HG03521 (cell line): Measurements from ENCODE around the gene FOXK1.

ENCODE experiments used
- ATAC-seq: cut with Tn5 transposase; IDR thresholded peaks from one replicate; pipeline ENCODE4 v1.9.1; 2021; ENCODE audit warnings: mild to moderate bottlenecking, moderate library complexity; ENCODE audit not compliant: unreplicated experiment

The FOXK1 gene

DNA sequence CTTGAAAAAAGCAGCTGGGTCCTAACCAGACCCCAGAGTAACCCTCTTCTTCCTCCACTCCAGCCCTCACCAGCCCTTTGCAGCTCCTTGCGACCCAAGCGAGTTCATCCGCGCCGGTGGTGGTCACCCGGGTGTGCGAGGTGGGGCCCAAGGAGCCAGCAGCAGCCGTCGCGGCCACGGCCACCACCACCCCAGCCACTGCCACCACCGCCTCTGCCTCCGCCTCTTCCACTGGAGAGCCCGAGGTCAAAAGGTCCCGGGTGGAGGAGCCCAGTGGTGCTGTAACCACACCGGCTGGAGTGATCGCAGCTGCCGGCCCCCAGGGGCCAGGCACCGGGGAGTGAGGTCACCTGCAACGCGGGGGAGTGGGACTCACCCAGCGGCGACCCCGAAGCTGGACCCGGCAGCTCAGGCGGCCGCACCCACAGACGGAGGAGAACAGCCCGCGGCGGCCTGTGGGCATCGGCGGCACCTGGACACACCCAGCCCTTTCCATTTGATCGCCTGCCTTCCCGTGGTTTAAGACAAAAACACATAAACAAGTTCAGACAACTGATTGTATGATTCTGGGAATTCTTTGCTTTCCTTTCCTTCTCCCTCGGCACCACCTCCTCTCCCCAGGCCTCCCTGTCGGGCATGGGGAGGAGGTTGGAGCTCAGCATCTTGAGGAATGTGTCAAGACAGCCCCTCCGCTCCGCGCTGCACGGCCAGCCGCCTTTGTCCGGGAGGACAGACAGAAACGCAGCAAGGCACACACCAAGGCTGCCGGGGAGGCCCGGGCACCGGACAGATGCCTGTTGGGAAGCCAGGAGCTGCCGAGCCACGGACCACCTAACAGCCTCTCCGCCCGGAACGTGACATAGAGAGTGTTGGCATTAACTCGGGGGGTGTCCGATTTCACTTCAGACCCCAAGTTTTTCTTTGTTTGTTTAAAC, 80.3 kb downstream of the FOXK1 start:
- no peak for ATAC-seq

DNA sequence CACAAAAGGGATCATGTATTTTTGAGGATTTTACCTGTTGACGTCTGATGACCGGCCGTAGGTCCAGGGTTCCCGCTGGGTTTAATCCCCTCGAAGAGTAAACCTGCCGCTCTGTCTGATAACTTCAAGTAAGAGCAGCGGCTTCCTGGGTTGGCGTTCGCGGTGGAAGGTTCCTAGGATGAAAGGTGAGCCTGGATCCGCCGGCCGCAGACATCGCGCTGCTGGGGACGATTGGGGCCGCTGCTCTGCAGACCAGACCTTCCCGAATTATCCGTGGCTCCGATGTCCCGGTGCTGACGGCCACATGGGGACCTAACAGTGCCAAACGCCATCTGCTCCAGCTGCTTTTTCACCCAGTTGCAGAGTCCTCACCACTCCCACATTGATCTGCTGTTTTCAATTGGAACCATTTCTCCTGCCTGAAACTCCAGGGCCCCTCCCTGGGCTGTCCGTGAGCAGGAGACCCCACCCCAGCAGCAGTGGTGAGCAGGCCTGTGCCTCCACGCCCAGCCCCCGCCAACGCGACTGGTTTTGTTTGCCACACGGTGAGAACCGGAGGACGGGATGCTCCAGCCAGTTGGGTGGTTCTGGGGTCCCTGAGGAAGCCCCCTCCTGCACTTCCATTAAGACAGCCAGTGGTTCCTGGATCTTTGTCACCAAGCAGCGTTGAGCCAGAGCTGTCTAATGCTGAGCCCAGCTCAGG, 81.1 kb downstream of the FOXK1 start:
- ATAC-seq: no peak

DNA sequence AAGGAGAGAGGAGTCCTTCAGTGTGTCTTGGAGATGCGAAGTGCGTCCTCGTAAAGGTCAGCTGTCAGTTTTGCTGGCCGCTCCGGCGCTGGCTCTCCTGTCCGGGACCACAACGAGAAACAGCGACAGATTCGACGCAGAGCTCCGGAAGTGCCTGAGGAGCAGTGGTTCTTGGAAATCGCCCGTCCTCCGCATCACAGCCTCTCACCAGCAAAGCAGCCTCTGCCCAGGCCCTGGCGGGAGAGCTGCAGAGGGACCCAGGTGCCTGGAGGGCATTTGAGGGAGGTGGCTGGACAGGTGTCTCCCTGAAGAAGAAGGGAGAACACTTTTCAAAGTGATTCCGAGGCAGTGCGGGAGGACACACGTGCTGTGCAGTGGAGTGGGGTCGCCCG, 81.7 kb downstream of the FOXK1 start:
- ATAC-seq: no peak

DNA sequence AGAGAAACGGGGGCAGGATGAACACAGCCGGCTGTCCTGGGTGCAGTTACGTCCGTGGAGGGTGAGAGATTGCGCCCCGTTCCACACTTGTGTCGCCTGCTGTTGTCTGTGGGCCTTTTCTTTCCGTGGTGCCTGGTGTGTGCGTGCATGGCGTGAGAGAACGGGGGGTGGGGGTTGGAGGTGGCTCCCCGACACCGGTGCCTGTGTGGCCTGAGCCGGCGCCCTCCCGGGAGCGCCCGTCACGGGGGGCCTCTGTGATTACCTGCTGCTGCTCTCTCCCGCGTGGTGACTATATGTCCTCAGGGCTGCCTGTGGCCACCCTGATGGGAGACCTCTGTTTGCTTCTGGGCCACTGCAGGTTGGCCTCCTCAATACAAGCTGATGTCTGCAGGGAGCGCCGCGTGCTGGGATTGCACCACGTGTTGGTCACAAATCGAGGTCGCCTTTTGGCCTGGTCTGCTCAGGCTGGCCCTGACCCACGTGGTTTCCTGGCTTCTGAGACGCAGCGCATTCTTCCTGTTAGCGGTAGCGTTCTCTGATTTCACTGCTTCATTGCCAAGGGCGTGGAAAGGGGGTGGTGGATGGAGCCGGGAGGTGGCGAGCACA, 82.4 kb downstream of the FOXK1 start:
- no peak for ATAC-seq

DNA sequence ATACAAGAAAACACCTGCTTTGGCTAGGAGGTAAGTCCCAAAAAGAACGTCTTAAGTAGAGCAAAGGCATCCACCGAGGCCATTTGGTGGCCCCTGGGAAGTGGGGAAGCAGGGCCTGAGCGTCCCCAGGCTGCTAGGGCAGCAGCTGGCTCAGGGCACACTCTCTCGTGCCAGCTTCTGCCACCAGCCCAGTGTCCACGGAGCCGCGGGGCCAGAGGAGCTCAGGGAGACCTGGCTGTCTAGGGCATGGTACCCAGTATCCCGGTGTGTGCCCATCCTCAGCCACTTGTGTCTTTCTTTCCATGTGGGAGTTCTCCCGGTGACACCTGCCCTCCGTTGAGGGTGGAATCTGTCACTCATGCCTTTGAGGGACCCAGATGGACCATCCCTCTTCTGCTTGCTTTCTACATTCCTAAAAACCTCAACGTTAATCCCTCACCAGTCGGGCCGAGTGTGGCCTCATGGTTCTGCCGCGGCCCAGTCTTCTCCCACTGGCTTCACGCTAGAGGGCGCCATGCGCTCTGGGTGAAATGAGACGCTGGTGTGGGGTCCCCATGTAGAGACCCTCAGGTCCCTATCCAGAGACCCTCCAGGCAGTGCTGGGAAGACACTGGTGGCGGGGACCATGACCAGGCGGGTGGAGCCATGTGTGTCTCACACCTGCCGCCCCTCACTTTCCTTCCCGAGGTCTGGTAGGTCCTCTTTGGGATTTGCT, 83.8 kb downstream of the FOXK1 start:
- ATAC-seq: no peak

DNA sequence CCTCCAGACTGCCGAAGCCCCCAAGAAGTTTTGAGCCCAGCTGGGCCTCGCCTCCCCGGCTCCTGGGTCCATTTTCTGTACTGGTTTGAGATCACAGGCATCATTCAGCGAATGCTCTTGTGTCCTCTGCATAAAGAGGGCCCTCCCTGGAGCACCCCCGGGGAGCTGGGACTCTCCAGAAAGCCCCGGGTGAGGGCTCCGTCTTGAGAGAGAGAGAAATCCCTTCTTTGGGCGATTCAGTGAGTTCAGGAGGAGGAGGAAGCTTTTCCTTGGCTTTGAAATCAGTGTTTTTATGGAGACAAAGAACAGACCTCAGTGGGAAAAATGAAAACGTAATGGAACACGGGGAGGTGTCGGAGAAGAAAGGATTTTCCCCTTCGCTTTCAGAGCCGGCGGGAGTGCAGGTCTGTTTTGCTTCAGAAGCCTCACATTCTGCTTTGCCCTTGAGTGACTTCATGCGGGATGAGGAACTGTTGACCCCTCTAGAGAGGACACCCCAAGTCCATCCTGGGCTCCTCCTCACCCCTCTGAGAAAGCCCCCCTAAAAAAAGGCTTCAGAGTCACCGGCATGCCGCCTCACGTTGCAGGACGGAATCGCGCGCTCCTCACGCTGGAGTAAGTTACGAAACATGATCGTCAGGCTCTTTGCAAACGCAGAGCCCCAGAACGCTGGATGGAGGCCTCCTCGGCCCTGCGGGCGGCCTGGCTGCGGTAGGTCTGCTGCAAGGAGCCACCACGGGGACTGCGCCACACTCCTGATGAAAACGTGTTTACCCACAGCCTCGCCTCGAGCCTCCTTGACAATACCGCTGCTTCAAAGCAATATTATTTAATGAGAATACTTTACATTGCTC, 84.8 kb downstream of the FOXK1 start:
- ATAC-seq: no peak

DNA sequence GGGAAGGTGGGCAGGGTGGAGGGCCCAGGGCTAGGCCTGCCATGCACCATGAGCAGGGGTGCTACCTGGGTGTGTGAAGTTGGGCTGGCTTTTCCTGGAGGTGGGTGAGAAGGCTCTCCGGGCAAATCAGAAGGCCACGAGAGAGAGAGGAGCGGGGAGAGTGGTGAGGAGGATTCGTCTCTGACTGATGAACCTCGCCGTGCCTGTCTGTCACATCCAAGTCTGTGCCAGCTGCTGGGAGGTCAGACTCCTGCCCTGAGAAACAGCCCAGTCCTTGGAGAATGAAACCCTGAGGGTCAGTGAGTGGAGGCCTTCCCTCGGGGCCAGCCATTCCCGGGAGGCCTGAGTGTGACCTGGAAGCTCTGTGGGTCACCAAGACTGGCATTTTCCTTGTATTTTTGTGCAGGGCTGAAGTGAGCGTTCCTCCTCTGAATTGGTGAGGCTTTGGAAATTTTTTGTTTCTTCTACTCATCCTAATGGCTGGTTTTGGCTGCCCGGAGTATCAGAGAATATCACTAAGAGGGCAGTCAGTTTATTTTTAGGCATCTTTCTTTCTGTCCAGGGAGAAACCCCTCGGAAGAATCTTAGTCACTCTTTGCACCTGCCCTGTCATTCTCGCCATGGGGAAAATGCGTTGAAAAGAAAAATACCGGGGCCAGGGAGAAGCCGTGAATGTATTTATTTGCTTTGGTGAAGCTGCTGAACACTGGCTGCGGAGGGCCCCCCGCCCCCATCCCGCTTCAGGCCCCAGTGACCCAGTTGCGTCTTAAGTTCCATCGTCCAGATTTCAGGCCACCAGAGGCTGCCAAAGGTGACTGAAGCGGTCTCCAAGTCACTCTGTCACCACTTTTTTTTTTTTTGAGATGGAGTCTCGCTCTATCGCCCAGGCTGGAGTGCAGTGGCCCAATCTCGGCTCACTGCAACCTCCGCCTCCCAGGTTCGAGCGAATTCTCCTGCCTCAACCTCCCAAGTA, 86.8 kb downstream of the FOXK1 start:
- ATAC-seq: no peak

DNA sequence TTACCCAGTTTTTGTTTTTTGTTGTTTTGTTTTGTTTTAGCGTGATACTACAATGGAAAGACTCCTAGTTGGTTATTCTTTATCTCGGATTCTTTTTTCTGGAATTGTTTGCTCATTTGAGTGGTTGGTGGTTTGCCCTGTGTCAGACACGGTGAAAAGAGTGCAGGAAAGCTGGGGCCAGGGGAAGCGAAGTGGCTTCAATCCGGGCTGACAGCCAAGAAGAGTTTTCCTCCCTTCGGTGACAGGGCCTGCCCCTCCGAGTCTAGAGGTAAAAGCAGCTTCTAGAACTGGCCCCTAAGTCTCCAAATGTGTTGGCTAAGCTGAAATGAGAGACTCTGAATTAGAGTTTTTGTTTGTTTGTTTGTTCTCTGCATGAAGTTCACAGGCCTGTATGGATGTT, 87.7 kb downstream of the FOXK1 start:
- no peak for ATAC-seq

DNA sequence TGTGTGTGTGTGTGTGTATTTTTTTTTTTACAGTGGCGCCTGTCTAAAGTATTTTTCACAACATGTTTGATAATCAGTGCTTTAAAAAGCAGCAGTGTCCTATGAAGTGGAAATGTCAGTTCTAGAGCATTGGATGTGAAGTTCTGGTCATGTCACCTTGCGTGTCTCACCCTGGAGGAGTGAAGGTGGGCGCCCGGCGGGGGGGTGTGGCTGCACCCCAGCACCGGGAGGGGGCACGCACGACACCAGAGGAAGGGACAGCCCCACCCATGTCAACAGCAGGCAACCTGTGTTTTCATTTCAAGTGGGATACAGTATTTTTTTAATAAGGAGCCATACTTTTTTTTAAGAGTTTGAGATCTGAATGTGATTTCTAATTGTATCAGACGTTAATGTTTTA, 88.8 kb downstream of the FOXK1 start:
- ATAC-seq: no peak

DNA sequence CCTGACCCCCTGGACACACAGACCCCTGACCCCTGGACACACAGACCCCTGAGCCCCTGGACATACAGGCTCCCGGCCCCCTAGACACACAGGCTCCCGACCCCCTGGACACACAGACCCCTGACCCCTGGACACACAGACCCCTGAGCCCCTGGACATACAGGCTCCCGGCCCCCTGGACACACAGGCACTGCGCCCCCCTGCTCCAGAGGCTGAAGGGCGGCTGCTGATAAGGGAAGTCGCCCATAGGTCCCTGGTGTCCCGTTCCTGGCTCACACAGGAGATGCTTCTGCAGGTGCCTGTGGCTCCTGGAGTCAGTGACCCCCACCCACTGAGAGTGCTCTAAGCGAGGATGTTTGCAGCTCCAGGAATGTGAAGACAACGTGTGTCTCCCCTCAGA, 89.6 kb downstream of the FOXK1 start:
- no peak for ATAC-seq

DNA sequence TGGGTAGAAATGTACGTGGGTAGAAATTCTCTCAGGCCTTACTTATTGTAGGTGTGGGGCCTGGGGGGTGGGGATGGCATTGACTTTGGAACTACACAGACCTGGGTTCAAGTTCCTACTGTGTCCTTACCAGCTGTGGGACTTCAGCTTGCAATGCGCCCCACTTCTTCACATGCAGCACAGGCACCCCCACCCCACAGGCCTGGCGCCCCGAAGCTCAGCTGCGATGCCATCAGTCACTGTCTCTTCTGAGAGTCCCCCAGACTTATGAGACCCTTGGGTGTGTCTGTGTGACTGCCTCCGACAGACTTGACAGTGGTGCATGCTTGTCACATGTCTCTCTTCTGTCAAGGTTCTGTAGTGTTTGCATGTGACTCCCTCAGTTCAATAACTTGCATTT, 90.2 kb downstream of the FOXK1 start:
- no peak for ATAC-seq

DNA sequence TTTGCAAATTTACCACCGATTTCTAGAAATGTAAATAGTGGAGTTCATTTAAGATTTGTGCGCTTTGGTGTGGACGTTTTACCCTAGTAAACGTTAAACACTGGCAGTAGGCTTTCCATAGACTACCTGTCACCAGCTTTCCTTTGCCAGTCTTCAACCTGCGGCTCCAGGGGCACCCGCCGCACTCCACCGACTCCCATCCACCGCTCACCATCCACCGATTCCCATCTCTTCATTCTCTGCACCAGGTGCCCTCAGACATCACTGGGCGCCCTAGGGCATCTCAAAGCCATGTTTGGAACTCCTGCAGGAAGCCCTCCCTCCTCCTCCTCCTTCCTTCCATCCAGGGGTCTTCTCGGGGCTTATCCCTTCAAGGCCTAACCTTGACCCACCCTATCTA, 91.9 kb downstream of the FOXK1 start:
- ATAC-seq: no peak

DNA sequence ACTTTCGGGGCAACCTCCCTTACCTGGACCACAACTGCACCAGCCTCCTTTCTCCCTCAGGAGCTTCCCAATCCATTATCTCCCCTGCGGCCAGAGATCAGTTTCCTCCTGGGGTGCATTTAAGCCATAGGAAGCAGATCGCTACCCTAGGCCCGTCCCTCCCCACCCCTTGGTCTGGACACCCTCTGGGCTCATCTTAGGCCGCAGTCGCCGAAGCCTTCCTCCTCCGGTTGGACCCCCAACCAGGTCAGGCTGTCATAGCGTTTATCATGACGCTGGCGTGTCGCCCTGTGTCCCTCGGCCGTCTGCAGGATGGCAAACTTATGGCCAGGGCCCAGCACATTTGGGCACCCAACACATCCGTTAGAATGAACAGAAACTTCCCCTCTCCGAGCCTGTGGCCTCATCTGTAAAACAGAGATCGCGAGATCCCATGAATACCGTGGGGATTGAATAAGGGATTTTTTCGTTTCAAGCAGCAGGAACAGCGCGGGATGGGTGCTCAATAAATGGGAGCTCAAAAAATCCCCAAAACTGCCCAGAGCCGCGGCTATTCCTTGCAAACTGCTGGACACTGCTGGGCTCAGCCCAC, 92.7 kb downstream of the FOXK1 start:
- peak; percentile 17 for ATAC-seq

DNA sequence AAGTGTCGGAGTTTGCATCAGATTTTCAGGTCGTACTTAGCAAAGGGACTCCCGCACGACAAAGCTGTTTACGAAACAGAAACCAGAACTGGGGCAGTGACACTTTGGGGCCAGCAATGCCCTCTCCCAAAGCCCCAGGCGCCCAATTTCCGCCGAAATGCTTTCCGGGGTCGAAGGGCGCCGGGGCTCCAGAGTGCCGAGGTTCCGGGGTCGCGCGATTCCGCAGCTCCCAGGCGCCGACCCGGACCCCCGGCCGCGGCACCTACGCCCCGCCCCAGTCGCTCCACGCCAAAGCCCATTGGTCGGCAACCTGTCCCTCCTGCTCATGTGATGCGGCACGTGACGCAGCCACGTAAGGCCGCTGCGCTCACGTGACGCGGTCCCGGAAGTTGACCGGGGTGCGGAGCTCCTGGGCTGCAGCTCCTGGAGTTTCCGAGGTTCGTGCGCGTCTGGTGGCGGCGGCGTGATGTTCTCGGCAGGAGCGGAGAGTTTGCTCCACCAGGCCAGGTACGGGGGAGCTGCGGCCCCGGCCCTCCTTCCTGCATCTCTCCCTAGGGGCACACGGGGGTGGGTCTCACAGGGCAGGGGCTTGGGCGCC, 93.3 kb downstream of the FOXK1 start, which contains the start of gene AP5Z1:
Gene AP5Z1, plus strand, starts transcription at position 374 of the 598 bp plus-strand sequence. Its CDS starts 93 bp downstream, at position 467.
- ATAC-seq: peak; percentile 88

DNA sequence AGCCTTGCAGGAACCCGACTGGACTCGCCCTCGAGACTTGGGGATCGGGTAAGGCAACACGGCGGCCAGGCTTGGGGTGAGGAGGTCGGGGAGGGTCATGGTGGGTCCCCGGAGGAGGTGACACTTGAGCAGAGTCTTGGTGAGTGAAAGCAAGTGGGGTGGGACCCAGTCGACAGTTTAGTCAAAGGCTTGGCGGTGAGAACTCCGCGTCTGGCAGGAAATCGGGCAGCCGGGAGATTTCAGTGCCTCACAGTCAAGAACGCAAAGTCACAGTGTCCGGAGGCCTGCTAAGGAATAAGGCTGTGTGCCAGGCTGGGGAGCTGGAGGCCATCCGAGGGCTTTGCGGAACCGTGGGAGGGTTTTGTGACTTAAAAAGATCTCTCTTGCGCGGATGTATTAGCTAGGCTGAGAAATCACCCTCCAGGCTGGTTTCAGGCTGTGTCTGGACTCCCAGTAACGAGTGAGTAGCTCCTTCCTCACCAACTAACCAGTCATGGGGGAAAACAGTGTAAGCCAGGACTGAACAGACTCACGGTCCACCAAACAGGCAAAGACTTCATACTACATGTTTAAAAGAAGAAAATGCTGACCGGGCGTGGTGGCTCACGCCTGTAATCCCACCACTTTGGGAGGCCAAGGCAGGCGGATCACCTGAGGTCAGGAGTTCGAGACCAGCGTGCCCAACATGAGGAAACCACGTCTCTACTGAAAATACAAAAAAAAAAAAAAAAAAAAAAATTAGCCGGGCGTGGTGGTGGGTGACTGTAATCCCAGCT, 93.9 kb downstream of the FOXK1 start:
- no peak for ATAC-seq

DNA sequence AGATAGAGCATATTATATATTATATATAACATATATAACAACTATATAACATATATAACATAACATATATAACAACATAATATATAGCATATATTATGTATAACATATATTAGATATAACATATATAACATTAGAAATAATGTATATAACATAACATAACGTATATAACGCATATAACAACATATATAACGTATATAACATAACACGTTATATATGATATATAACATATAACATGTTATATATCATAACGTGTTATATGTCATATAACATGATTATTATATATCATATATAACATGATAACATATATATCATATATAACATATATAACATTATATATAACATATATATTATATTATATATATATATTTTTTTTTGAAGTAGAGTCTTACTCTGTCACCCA, 97.0 kb downstream of the FOXK1 start:
- no peak for ATAC-seq

DNA sequence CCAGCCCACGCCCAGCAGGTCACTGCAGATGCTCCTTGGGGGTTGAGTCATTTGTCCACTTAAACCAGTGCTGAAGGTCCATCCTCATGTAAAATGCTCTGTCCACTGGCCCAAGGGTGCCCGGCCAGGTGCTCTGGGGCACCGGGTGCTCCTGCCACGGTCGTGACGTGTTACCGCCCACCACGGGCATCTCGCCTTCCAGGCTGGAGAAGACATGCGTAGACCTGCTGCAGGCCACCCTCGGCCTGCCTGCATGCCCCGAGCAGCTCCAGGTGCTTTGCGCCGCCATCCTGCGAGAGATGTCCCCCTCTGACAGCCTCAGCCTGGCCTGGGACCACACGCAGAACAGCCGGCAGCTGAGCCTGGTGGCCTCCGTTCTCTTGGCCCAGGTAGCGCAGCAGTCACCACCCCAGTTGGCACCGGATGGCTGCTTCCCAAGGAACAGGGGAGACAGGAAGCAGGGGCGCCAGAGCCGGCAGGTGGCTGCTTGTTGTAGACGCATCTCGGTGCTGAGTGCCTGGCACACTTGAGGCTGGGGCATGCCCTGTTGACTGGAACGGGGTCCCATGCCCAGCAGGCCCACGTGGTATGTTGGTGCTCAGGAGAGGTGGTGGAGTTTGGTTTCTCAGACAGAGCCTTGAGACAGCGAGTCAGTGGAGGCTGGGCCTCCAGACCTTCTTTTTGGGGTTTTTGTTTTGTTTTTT, 99.4 kb downstream of the FOXK1 start:
- no peak for ATAC-seq
